ENCODE data around the gene TERC.
"Not testable (repeated sequence)": the region's sequence is repeated elsewhere in the genome, so short reads cannot be mapped to it uniquely, and the experiment has no call there.

TERC gene

DNA sequence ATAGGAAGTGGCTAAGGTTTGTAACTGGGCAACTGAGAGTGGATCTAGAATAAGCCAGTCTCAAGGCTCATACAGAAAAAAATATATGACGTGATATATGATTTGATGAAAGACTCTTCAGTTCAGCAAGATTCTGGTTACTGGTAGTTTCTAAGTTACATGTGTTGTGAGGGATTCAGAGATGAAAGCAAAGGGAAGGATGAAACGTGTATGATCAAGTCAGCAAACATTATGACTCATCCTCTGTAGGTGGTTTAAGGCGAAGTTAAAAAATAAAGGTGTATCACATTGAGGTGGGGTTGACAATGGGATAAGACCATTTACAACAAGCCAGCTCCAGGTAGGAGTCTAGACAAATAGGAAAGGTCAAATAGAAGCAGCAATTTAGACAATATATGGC lies 16.2 kb downstream of the TERC start:
- Histone ChIP-seq H3K27ac (ENCODE audit: low read length) (no peak overlapping the region), H3K27me3 (ENCODE audit: control insufficient read depth, insufficient read depth, low read length) (no peaks in the 10 kb centered on the region), H3K4me3 (ENCODE audit: low read length) (no peak overlapping the region), H3K36me3 (ENCODE audit: control insufficient read depth, insufficient read depth, low read length) (no peaks in the 10 kb centered on the region), H3K9me3 (ENCODE audit: control insufficient read depth, insufficient read depth, low read length) (no peaks in the 10 kb centered on the region), H3K4me1 (ENCODE audit: control insufficient read depth, insufficient read depth, low read length) (no peaks in the 10 kb centered on the region)
- DNase-seq (ENCODE audit: low read depth, low spot score) = no peak
- no CpG with 5 or more reads among the region's 3 CpGs for WGBS (ENCODE audit: insufficient coverage, insufficient read length)

DNA sequence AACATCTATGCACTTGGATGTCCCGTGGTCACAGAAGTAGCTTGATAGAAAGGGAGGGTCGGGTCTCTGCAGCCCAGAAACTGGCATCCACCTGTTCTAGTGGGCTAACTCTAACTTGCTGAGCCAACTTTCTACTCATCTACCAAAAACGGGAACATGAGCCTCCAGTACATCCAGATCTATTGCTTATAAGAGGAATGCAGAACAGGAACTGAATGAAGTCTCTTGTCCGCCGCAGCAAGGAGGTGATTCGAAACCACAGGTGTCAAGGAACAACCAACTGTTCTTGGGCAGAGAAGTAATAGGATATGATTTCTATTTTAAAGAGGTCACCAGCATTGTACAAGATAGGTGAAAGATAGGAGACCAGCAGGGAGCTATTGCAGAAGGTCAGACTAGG lies 17.9 kb downstream of the TERC start:
- no peaks in the 10 kb centered on the region for H3K36me3 ChIP-seq (ENCODE audit: control insufficient read depth, insufficient read depth, low read length)
- WGBS (ENCODE audit: insufficient coverage, insufficient read length) = no CpG with 5 or more reads among the region's 6 CpGs
- H3K27me3 ChIP-seq (ENCODE audit: control insufficient read depth, insufficient read depth, low read length) = no peaks in the 10 kb centered on the region
- no peaks in the 10 kb centered on the region for H3K4me1 ChIP-seq (ENCODE audit: control insufficient read depth, insufficient read depth, low read length)
- H3K4me3 ChIP-seq (ENCODE audit: low read length) = no peak overlapping the region
- DNase-seq (ENCODE audit: low read depth, low spot score) = no peak
- no peaks in the 10 kb centered on the region for H3K9me3 ChIP-seq (ENCODE audit: control insufficient read depth, insufficient read depth, low read length)
- H3K27ac ChIP-seq (ENCODE audit: low read length) = no peak overlapping the region

DNA sequence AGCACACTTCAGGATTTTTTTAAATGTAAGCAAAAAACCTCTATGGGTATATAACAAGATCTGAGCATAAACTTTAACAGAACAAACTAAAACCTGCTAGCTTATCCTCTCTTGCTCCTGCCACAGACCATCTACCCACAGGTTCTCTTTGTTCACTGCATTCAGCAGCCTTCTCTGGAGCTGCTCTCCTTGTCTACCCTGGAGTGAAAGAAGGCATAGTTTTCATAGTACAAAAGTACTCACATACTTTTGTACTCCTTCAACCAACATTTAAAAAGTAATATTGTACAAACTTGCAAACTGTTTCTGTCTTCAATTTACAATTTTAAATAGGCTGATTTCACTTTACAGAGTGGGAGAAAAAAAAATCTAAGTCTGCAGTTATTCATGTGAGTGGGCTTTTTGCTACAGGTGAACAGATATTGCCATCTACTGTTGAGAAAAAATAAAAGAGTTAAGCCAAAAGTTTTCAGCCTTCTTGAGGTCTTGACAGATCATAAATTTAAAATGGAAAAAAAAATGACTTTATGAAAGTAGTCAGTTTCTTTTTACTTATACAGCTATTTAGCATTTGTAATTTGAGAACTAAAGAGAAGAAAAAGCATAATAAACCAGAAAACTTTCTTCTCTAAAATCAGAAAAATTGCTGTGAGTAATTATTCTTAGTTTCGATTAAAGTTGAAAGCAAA lies 20.4 kb downstream of the TERC start:
- no peaks in the 10 kb centered on the region for H3K9me3 ChIP-seq (ENCODE audit: control insufficient read depth, insufficient read depth, low read length)
- no peaks in the 10 kb centered on the region for H3K36me3 ChIP-seq (ENCODE audit: control insufficient read depth, insufficient read depth, low read length)
- DNase-seq (ENCODE audit: low read depth, low spot score) = no peak
- no peak overlapping the region for H3K4me3 ChIP-seq (ENCODE audit: low read length)
- WGBS (ENCODE audit: insufficient coverage, insufficient read length) = no CpG with 5 or more reads among the region's 1 CpG
- H3K27me3 ChIP-seq (ENCODE audit: control insufficient read depth, insufficient read depth, low read length) = no peaks in the 10 kb centered on the region
- no peak overlapping the region for H3K27ac ChIP-seq (ENCODE audit: low read length)
- no peaks in the 10 kb centered on the region for H3K4me1 ChIP-seq (ENCODE audit: control insufficient read depth, insufficient read depth, low read length)

DNA sequence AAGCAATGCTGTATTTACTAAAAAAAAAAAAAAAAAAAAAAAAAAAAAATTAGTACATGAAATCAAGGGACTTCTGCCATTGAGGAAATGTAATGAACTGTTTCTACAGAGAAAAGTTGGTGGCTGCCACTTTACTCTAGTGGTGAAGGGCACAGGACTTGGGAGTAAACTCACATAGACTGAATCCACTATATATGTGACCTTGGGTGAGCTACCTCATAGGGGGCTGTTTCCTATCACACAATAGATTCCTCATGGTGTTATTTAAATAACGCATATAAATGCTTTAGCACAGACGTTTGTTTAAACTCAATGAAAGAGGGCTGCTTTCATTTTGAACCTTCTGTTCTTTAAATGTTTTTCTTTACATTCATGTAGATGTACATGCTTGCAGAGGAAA lies 25.8 kb downstream of the TERC start:
- no peaks in the 10 kb centered on the region for H3K36me3 ChIP-seq (ENCODE audit: control insufficient read depth, insufficient read depth, low read length)
- H3K4me1 ChIP-seq (ENCODE audit: control insufficient read depth, insufficient read depth, low read length) = no peaks in the 10 kb centered on the region; the same call in 1 of the 2 replicates
- DNase-seq (ENCODE audit: low read depth, low spot score) = no peak
- no CpG with 5 or more reads among the region's 2 CpGs for WGBS (ENCODE audit: insufficient coverage, insufficient read length)
- no peaks in the 10 kb centered on the region for H3K9me3 ChIP-seq (ENCODE audit: control insufficient read depth, insufficient read depth, low read length)
- no peak overlapping the region for H3K4me3 ChIP-seq (ENCODE audit: low read length)
- no peaks in the 10 kb centered on the region for H3K27me3 ChIP-seq (ENCODE audit: control insufficient read depth, insufficient read depth, low read length)
- H3K27ac ChIP-seq (ENCODE audit: low read length) = no peak overlapping the region

DNA sequence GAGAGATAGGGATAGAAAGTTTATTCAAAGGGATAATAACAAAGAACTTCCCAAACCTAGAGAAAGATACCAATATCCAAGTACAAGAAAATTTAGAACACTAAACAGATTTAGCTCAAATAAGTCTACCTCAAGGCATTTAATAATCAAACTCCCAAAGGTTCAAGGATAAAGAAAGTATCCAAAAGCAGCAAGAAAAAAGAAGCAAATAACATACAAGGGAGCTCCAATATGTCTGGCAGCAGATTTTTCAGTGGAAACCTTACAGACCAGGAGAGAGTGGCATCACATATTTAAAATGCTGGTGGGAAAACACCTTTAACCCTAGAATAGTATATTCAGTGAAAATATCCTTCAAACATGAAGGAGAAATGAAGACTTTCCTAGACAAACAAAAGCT lies 33.0 kb downstream of the TERC start:
- not testable (repeated sequence) for DNase-seq (ENCODE audit: low read depth, low spot score); H3K9me3 ChIP-seq (ENCODE audit: control insufficient read depth, insufficient read depth, low read length); H3K36me3 ChIP-seq (ENCODE audit: control insufficient read depth, insufficient read depth, low read length); H3K27me3 ChIP-seq (ENCODE audit: control insufficient read depth, insufficient read depth, low read length); H3K27ac ChIP-seq (ENCODE audit: low read length); H3K4me1 ChIP-seq (ENCODE audit: control insufficient read depth, insufficient read depth, low read length); H3K4me3 ChIP-seq (ENCODE audit: low read length)

DNA sequence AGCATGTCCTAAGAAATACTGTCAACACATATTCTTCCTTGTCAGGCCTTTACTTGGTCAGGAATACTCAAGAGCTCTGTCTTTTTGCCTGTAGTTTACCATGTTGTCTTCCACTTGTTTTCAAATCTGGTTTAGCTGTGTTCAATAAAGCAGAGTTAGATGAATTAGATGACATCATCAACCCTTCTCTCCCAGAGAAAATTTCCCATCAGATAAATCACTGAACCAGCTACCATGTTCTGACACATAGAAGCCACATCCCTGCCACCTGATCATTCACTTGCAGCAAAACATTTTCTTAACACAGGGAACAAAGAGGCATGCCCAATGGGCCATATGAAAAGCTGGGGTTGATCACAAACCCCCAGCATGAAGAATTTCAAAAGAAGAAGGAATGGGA lies 42.1 kb downstream of the TERC start:
- no peaks in the 10 kb centered on the region for H3K4me1 ChIP-seq (ENCODE audit: control insufficient read depth, insufficient read depth, low read length)
- H3K36me3 ChIP-seq (ENCODE audit: control insufficient read depth, insufficient read depth, low read length) = no peaks in the 10 kb centered on the region
- no peaks in the 10 kb centered on the region for H3K27me3 ChIP-seq (ENCODE audit: control insufficient read depth, insufficient read depth, low read length)
- DNase-seq (ENCODE audit: low read depth, low spot score) = no peak
- no peak overlapping the region for H3K4me3 ChIP-seq (ENCODE audit: low read length)
- H3K9me3 ChIP-seq (ENCODE audit: control insufficient read depth, insufficient read depth, low read length) = no peaks in the 10 kb centered on the region
- H3K27ac ChIP-seq (ENCODE audit: low read length) = no peak overlapping the region

DNA sequence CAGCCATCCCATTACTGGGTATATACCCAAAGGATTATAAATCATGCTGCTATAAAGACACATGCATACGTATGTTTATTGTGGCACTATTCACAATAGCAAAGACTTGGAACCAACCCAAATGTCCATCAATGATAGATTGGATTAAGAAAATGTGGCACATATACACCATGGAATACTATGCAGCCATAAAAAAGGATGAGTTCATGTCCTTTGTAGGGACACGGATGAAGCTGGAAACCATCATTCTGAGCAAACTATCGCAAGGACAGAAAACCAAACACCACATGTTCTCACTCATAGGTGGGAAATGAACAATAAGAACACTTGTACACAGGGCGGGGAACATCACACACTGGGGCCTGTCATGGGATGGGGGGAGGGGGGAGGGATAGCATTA lies 46.4 kb downstream of the TERC start:
- not testable (repeated sequence) for H3K27ac ChIP-seq (ENCODE audit: low read length); H3K36me3 ChIP-seq (ENCODE audit: control insufficient read depth, insufficient read depth, low read length); DNase-seq (ENCODE audit: low read depth, low spot score); H3K4me1 ChIP-seq (ENCODE audit: control insufficient read depth, insufficient read depth, low read length); H3K27me3 ChIP-seq (ENCODE audit: control insufficient read depth, insufficient read depth, low read length); H3K9me3 ChIP-seq (ENCODE audit: control insufficient read depth, insufficient read depth, low read length); H3K4me3 ChIP-seq (ENCODE audit: low read length)
- WGBS (ENCODE audit: insufficient coverage, insufficient read length) = no CpG with 5 or more reads among the region's 4 CpGs
